Neural cell (in vitro differentiated cells): ENCODE measurements around the gene ST6GALNAC3. TPM values are rescaled to one million over a fixed set of nuclear protein-coding genes. Genes with fewer than 3 reads are reported as not detected.

ENCODE experiments used
- H2AFZ ChIP-seq: fragments of 200-600, 300-800 bp; sonication (generic), shearing (Covaris generic); 2 replicates; pipeline ENCODE4 v1.6.0; 2014; ENCODE audit warnings: low read depth, mild to moderate bottlenecking, antibody characterized with exemption, low read length, moderate library complexity
- H3F3A ChIP-seq: fragments of 200-600 bp; shearing (Covaris generic); 2 replicates; pipeline ENCODE4 v1.6.1; 2016; ENCODE audit warnings: mild to moderate bottlenecking, moderate library complexity, mixed read lengths, antibody characterized with exemption, low read length; ENCODE audit not compliant: insufficient read depth, poor library complexity, severe bottlenecking
- H3K27ac ChIP-seq: fragments of 200-600, 300-800 bp; sonication (generic), shearing (Covaris generic); 2 replicates; pipeline ENCODE4 v1.5.1; 2014; ENCODE audit warnings: mild to moderate bottlenecking, low read length, moderate library complexity
- H3K27me3 ChIP-seq: fragments of 300-800, 200-600 bp; sonication (generic), shearing (Covaris generic); 2 replicates; pipeline ENCODE4 v1.6.0; 2014; ENCODE audit warnings: mild to moderate bottlenecking, low read depth, low read length, moderate library complexity; ENCODE audit not compliant: insufficient read depth
- H3K36me3 ChIP-seq: fragments of 300-800, 200-600 bp; sonication (generic), shearing (Covaris generic); 2 replicates; pipeline ENCODE4 v1.5.1; 2014; ENCODE audit warnings: mild to moderate bottlenecking, antibody characterized with exemption, low read length, moderate library complexity; ENCODE audit not compliant: insufficient read depth
- H3K4me2 ChIP-seq: fragments of 300-800, 200-600 bp; sonication (generic), shearing (Covaris generic); 2 replicates; pipeline ENCODE4 v1.6.0; 2014; ENCODE audit warnings: mild to moderate bottlenecking, low read length
- H3K4me3 ChIP-seq: fragments of 300-800, 200-600 bp; sonication (generic), shearing (Covaris generic); 2 replicates; pipeline ENCODE4 v1.5.1; 2014; ENCODE audit warnings: mild to moderate bottlenecking, low read length, moderate library complexity
- H3K79me2 ChIP-seq: fragments of 200-600 bp; shearing (Covaris generic); replicated peaks from 2 replicates; pipeline ENCODE4 v1.6.0; 2014; ENCODE audit warnings: mild to moderate bottlenecking, low read length, moderate library complexity; ENCODE audit not compliant: insufficient read depth
- H3K9ac ChIP-seq: fragments of 300-800, 200-600 bp; sonication (generic), shearing (Covaris generic); 2 replicates; pipeline ENCODE4 v1.6.1; 2016; ENCODE audit warnings: mild to moderate bottlenecking, low read length, mixed read lengths
- H3K9me2 ChIP-seq: fragments of 200-600 bp; shearing (Covaris generic); 2 replicates; pipeline ENCODE4 v1.6.1; 2016; ENCODE audit warnings: mild to moderate bottlenecking, low read length, mixed read lengths; ENCODE audit not compliant: insufficient read depth
- H3K9me3 ChIP-seq: fragments of 200-600, 300-800 bp; sonication (generic), shearing (Covaris generic); 2 replicates; pipeline ENCODE4 v1.6.1; 2016; ENCODE audit warnings: mild to moderate bottlenecking, mixed run types, low read length, moderate library complexity, mixed read lengths
- H4K20me1 ChIP-seq: fragments of 200-600 bp; shearing (Covaris generic); 2 replicates; pipeline ENCODE4 v1.6.1; 2016; ENCODE audit warnings: mild to moderate bottlenecking, mixed run types; ENCODE audit not compliant: insufficient read depth
- EP300 ChIP-seq: fragments of 450-650 bp; conservative IDR thresholded peaks from 2 replicates; pipeline ENCODE4 v1.6.1; 2014; ENCODE audit warnings: antibody characterized with exemption, mild to moderate bottlenecking, moderate library complexity; ENCODE audit not compliant: poor library complexity, severe bottlenecking
- EZH2 ChIP-seq: fragments of 200-600, 300-800 bp; shearing (Covaris generic), sonication (generic); IDR thresholded peaks from 2 replicates; pipeline ENCODE4 v1.6.1; 2014; ENCODE audit warnings: antibody characterized with exemption, low read length, borderline replicate concordance, mild to moderate bottlenecking; ENCODE audit not compliant: insufficient read depth, poor library complexity, severe bottlenecking
- MXI1 ChIP-seq: fragments of 450-650 bp; conservative IDR thresholded peaks from 2 replicates; pipeline ENCODE4 v1.6.1; 2014; ENCODE audit warnings: antibody characterized with exemption, mild to moderate bottlenecking; ENCODE audit not compliant: poor library complexity, severe bottlenecking
- POLR2AphosphoS5 ChIP-seq: IDR thresholded peaks from 2 replicates; pipeline ENCODE4 v1.6.1; 2012
- RAD21 ChIP-seq: fragments of 450-650 bp; conservative IDR thresholded peaks from 2 replicates; pipeline ENCODE4 v1.6.1; 2014; ENCODE audit warnings: antibody characterized with exemption, mild to moderate bottlenecking, moderate library complexity
- SMC3 ChIP-seq: fragments of 450-650 bp; conservative IDR thresholded peaks from 2 replicates; pipeline ENCODE4 v1.6.1; 2014; ENCODE audit warnings: antibody characterized with exemption, mild to moderate bottlenecking, moderate library complexity; ENCODE audit not compliant: poor library complexity
- TAF1 ChIP-seq: IDR thresholded peaks from 2 replicates; pipeline ENCODE4 v1.6.1; 2012; ENCODE audit warnings: low read depth
- polyA plus RNA-seq: library from polyadenylated mRNA; depleted of rRNA; stranded (reverse); fragments of >200 nt; gene quantifications from 2 replicates; pipeline ENCODE4 v1.2.3, GENCODE V29; 2014
- TF ChIP-seq, protein P1 (sequence below): IDR thresholded peaks from 2 replicates; pipeline ENCODE4 v1.6.1; 2012; ENCODE audit warnings: borderline replicate concordance
- TF ChIP-seq, protein P2 (sequence below): fragments of 450-650 bp; IDR thresholded peaks from 2 replicates; pipeline ENCODE4 v1.5.1; 2014; ENCODE audit warnings: antibody characterized with exemption, mild to moderate bottlenecking, moderate library complexity; ENCODE audit not compliant: poor library complexity, severe bottlenecking

Gene ST6GALNAC3
- polyA plus RNA-seq, 1 donor from 2014 or later, result 3.6 TPM

DNA sequence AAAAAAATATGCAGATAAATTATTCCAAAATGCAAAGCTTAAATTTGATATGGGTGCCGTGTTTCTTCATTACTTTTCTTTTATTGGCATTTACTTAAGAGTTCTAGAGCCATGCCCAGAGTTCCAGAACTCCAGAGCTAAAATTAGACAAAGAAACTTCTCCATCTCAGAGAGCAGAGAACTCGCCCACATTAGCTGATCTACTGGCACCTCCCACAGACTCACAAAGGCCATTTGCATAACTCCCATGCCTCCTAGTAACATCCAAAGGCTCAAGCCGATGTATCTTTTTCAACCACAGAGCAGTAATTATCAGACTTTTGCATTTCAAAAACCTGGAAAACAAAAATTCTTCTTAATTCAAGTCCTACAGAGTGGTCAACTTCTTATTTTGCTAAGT is 468.9 kb downstream of the ST6GALNAC3 start:
- H3K36me3 ChIP-seq, result no peaks in the 10 kb centered on the region

DNA sequence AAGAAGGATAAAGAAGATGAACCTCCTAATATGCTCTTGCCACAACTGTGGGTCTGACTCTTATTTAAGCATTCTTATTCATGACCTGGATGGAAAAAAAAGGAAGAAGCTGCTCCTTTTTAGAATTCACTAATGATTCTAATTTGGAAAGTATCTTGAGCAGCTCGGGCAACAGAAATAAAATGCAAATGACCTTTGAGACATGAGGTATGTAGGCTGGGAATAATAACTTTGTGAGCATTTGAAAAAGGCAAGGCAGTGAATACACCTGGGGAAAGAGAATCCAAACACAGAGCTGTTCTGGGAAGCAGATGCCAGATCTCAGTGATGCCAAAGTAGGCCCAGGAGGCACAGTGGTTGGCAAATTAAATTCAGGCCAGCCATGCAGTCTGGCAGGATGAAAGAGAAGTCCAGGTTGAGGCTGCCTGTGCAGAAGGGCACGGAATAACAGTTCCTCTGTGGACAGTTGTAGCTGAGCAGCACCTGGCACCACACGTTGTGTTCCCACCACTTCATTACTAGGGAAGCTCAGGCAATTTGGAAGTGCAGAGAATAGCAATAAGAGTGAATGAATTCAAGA is 471.9 kb downstream of the ST6GALNAC3 start:
- H3K79me2 ChIP-seq, result no peaks in the 10 kb centered on the region
- no peak overlapping the region for H3K4me3 ChIP-seq
- H3K27ac ChIP-seq, result no peak overlapping the region
- H3K9me3 ChIP-seq, result no peaks in the 10 kb centered on the region
- TF ChIP-seq MXI1 (no peak), SMC3 (no peak), EZH2 (no peak), RAD21 (no peak), TAF1 (no peak), EP300 (no peak), POLR2AphosphoS5 (no peak)
- TF ChIP-seq, protein P1, sequence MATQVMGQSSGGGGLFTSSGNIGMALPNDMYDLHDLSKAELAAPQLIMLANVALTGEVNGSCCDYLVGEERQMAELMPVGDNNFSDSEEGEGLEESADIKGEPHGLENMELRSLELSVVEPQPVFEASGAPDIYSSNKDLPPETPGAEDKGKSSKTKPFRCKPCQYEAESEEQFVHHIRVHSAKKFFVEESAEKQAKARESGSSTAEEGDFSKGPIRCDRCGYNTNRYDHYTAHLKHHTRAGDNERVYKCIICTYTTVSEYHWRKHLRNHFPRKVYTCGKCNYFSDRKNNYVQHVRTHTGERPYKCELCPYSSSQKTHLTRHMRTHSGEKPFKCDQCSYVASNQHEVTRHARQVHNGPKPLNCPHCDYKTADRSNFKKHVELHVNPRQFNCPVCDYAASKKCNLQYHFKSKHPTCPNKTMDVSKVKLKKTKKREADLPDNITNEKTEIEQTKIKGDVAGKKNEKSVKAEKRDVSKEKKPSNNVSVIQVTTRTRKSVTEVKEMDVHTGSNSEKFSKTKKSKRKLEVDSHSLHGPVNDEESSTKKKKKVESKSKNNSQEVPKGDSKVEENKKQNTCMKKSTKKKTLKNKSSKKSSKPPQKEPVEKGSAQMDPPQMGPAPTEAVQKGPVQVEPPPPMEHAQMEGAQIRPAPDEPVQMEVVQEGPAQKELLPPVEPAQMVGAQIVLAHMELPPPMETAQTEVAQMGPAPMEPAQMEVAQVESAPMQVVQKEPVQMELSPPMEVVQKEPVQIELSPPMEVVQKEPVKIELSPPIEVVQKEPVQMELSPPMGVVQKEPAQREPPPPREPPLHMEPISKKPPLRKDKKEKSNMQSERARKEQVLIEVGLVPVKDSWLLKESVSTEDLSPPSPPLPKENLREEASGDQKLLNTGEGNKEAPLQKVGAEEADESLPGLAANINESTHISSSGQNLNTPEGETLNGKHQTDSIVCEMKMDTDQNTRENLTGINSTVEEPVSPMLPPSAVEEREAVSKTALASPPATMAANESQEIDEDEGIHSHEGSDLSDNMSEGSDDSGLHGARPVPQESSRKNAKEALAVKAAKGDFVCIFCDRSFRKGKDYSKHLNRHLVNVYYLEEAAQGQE, result no peak
- TF ChIP-seq, protein P2, sequence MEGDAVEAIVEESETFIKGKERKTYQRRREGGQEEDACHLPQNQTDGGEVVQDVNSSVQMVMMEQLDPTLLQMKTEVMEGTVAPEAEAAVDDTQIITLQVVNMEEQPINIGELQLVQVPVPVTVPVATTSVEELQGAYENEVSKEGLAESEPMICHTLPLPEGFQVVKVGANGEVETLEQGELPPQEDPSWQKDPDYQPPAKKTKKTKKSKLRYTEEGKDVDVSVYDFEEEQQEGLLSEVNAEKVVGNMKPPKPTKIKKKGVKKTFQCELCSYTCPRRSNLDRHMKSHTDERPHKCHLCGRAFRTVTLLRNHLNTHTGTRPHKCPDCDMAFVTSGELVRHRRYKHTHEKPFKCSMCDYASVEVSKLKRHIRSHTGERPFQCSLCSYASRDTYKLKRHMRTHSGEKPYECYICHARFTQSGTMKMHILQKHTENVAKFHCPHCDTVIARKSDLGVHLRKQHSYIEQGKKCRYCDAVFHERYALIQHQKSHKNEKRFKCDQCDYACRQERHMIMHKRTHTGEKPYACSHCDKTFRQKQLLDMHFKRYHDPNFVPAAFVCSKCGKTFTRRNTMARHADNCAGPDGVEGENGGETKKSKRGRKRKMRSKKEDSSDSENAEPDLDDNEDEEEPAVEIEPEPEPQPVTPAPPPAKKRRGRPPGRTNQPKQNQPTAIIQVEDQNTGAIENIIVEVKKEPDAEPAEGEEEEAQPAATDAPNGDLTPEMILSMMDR, result no peak
- no peak overlapping the region for H2AFZ ChIP-seq
- H4K20me1 ChIP-seq, result no peaks in the 10 kb centered on the region
- H3K4me2 ChIP-seq, result no peak overlapping the region
- no peak overlapping the region for H3K9ac ChIP-seq
- no peaks in the 10 kb centered on the region for H3K9me2 ChIP-seq
- no peaks in the 10 kb centered on the region for H3K36me3 ChIP-seq
- H3F3A ChIP-seq, result no peaks in the 10 kb centered on the region
- no peaks in the 10 kb centered on the region for H3K27me3 ChIP-seq

More for the DNA sequence above, 468.9 kb downstream of the ST6GALNAC3 start:
- Histone ChIP-seq H3K9ac (no peak overlapping the region), H2AFZ (no peak overlapping the region), H3K79me2 (no peaks in the 10 kb centered on the region), H3K9me3 (no peaks in the 10 kb centered on the region), H3K27me3 (no peaks in the 10 kb centered on the region), H4K20me1 (no peaks in the 10 kb centered on the region), H3K4me2 (no peak overlapping the region), H3K9me2 (no peaks in the 10 kb centered on the region), H3F3A (no peaks in the 10 kb centered on the region), H3K27ac (no peak overlapping the region), H3K4me3 (no peak overlapping the region)
- TF ChIP-seq MXI1 (no peak), EZH2 (no peak), SMC3 (no peak), POLR2AphosphoS5 (no peak), TAF1 (no peak), RAD21 (no peak), EP300 (no peak)
- TF ChIP-seq, protein P1, result no peak
- TF ChIP-seq, protein P2, result no peak
